HepG2 (cell line): ENCODE measurements around the gene PRKAR1A. TPM values are rescaled to one million over a fixed set of nuclear protein-coding genes. Genes with fewer than 3 reads are reported as not detected.

Experiments used
- ATAC-seq: fragments of 200-7000 bp; cut with Tn5 transposase; 3 replicates; pipeline ENCODE4 v1.9.1; 2020; ENCODE audit warnings: mild to moderate bottlenecking, moderate library complexity
- Bru-seq: library from RNA; stranded (reverse); fragments of 400-500 nt; gene quantifications from one replicate; lab custom pipeline; 2021; lab: Mats Ljungman, UMichigan
- BruChase-seq, 2 experiments: library from RNA; stranded (reverse); fragments of 400-500 nt; gene quantifications; one replicate each; lab custom pipeline; 2021; lab: Mats Ljungman, UMichigan
- BruUV-seq: library from RNA; stranded (reverse); fragments of 400-500 nt; replicated peaks from 2 replicates; lab custom pipeline; 2021; lab: Mats Ljungman, UMichigan
- CTCF ChIA-PET: fragments of 300-600 bp; formaldehyde crosslinking; extraction: SDS; loops from one replicate; lab custom pipeline; 2021; ENCODE audit warnings: low total read pairs, inconsistent platforms, low intra/inter-chr PET ratio; lab: Yijun Ruan, JAX
- POLR2A ChIA-PET: fragments of 350-600 bp; sonication (Branson Sonifier 250); formaldehyde crosslinking; loops from one replicate; lab custom pipeline; 2020; ENCODE audit warnings: antibody characterized with exemption, inconsistent platforms; lab: Yijun Ruan, JAX
- DNase-seq: peaks from one replicate; pipeline ENCODE4 v3.0.0-alpha.2; 2015; ENCODE audit warnings: low spot score
- FAIRE-seq: peaks from 3 replicates; lab custom pipeline; 2011; peaks lifted over from hg19 to GRCh38; lab: Jason Lieb, UNC
- H2AFZ ChIP-seq: one replicate; pipeline ENCODE4 v1.6.1; 2011; ENCODE audit warnings: low read length, inconsistent platforms
- H3K27ac ChIP-seq: fragments of 300-600 bp; 3 replicates; pipeline ENCODE4 v1.8.0; 2011; ENCODE audit warnings: mixed run types, mild to moderate bottlenecking, mixed read lengths, low read length, inconsistent platforms; ENCODE audit not compliant: insufficient read depth; ENCODE audit errors: extremely low read length
- H3K27me3 ChIP-seq, 2 experiments: fragments of 200-600 bp in 1 of 2; 2 replicates in 1 of 2; 3 replicates in 1 of 2; pipeline versions ENCODE4 v1.6.0 to v1.8.0; 2011; ENCODE audit warnings: low read length in 2 of 2, mild to moderate bottlenecking in 2 of 2, moderate library complexity in 2 of 2, inconsistent platforms in 1 of 2; ENCODE audit not compliant: insufficient read depth in 2 of 2, control insufficient read depth in 1 of 2
- H3K36me3 ChIP-seq, 2 experiments: fragments of 200-600 bp in 1 of 2; replicated peaks in 1 of 2; 2 replicates in 1 of 2; 3 replicates in 1 of 2; pipeline versions ENCODE4 v1.5.1 to v1.8.0; 2011; ENCODE audit warnings: low read length in 2 of 2, inconsistent platforms in 1 of 2; ENCODE audit not compliant: insufficient read depth in 2 of 2, control insufficient read depth in 1 of 2
- H3K4me1 ChIP-seq: 2 replicates; pipeline ENCODE4 v1.5.1; 2012; ENCODE audit warnings: low read length, inconsistent platforms; ENCODE audit not compliant: insufficient read depth
- H3K4me2 ChIP-seq: 2 replicates; pipeline ENCODE4 v1.6.0; 2011; ENCODE audit warnings: low read depth, low read length, inconsistent platforms
- H3K4me3 ChIP-seq, 3 experiments: fragments of 200-600 bp in 1 of 3; sonication (generic), shearing (Covaris generic) in 1 of 3; replicated peaks in 1 of 3; 2 replicates each; pipeline ENCODE4 v1.5.1; 2011 to 2016; ENCODE audit warnings: low read length in 3 of 3, inconsistent platforms in 2 of 3, low read depth in 2 of 3, mild to moderate bottlenecking in 2 of 3, control low read depth in 1 of 3, mixed read lengths in 1 of 3; ENCODE audit not compliant: insufficient read depth in 1 of 3
- H3K79me2 ChIP-seq: one replicate; pipeline ENCODE4 v1.6.1; 2011; ENCODE audit warnings: low read length, inconsistent platforms; ENCODE audit not compliant: insufficient read depth
- H3K9ac ChIP-seq: 2 replicates; pipeline ENCODE4 v1.6.0; 2011; ENCODE audit warnings: mild to moderate bottlenecking, low read depth, low read length, inconsistent platforms; ENCODE audit not compliant: insufficient read depth
- H3K9me3 ChIP-seq: 2 replicates; pipeline ENCODE4 v1.5.1; 2012; ENCODE audit warnings: mild to moderate bottlenecking, low read length
- H4K20me1 ChIP-seq: 2 replicates; pipeline ENCODE4 v1.6.0; 2011; ENCODE audit warnings: inconsistent platforms, mild to moderate bottlenecking, low read length, moderate library complexity; ENCODE audit not compliant: insufficient read depth
- ATF7-NPFF ChIP-seq: sonication (generic); formaldehyde crosslinking; IDR thresholded peaks from 2 replicates; pipeline ENCODE4 v1.8.1; 2023; ENCODE audit warnings: mild to moderate bottlenecking, low read depth, missing genetic modification reagents, moderate library complexity
- EED ChIP-seq: sonication (generic); formaldehyde crosslinking; IDR thresholded peaks from 2 replicates; pipeline ENCODE4 v1.5.0; 2020; ENCODE audit warnings: mild to moderate bottlenecking, missing genetic modification reagents
- FOXO1 ChIP-seq: sonication (generic); formaldehyde crosslinking; IDR thresholded peaks from 2 replicates; pipeline ENCODE4 v1.4.0; 2020; ENCODE audit warnings: missing genetic modification reagents
- JUN ChIP-seq: sonication (generic); formaldehyde crosslinking; IDR thresholded peaks from 2 replicates; pipeline ENCODE4 v1.4.0; 2020; ENCODE audit warnings: mild to moderate bottlenecking, missing genetic modification reagents
- MLXIP ChIP-seq: sonication (generic); formaldehyde crosslinking; IDR thresholded peaks from 2 replicates; pipeline ENCODE4 v1.9.0; 2021; ENCODE audit warnings: missing genetic modification reagents, borderline replicate concordance
- MTF2 ChIP-seq: sonication (generic); formaldehyde crosslinking; IDR thresholded peaks from 2 replicates; pipeline ENCODE4 v1.5.0; 2020; ENCODE audit warnings: missing genetic modification reagents, borderline replicate concordance
- PPARG ChIP-seq: conservative IDR thresholded peaks from 2 replicates; pipeline ENCODE4 v1.6.1; 2016; ENCODE audit warnings: missing biosample characterization, missing genetic modification reagents
- PRPF4 ChIP-seq: fragments of 200-400 bp; formaldehyde crosslinking; IDR thresholded peaks from 2 replicates; pipeline ENCODE4 v1.6.1; 2016; ENCODE audit warnings: low read length, low read depth; ENCODE audit not compliant: poor library complexity, severe bottlenecking
- RFXANK ChIP-seq: IDR thresholded peaks from 2 replicates; pipeline ENCODE4 v1.6.1; 2016
- ZNF24 ChIP-seq: fragments of 450-650 bp; IDR thresholded peaks from 2 replicates; pipeline ENCODE4 v1.6.1; 2017; ENCODE audit warnings: antibody characterized with exemption, mild to moderate bottlenecking
- ZNF296 ChIP-seq: sonication (generic); formaldehyde crosslinking; conservative IDR thresholded peaks from 2 replicates; pipeline ENCODE4 v1.5.0; 2020; ENCODE audit warnings: mild to moderate bottlenecking, missing genetic modification reagents
- ZNF337 ChIP-seq: sonication (generic); formaldehyde crosslinking; IDR thresholded peaks from 2 replicates; pipeline ENCODE4 v1.5.1; 2020; ENCODE audit warnings: missing genetic modification reagents, low read depth, mild to moderate bottlenecking, borderline replicate concordance
- ZNF572 ChIP-seq: sonication (generic); formaldehyde crosslinking; IDR thresholded peaks from 2 replicates; pipeline ENCODE4 v1.5.1; 2020; ENCODE audit warnings: mild to moderate bottlenecking, missing genetic modification reagents
- ZNF589 ChIP-seq: sonication (generic); formaldehyde crosslinking; conservative IDR thresholded peaks from 2 replicates; pipeline ENCODE4 v1.8.0; 2022; ENCODE audit warnings: mild to moderate bottlenecking, moderate library complexity, missing genetic modification reagents
- ZNF776 ChIP-seq: sonication (generic); formaldehyde crosslinking; IDR thresholded peaks from 2 replicates; pipeline ENCODE4 v1.4.0; 2020; ENCODE audit warnings: mild to moderate bottlenecking, missing genetic modification reagents
- WGBS: methylation state at CpG from one replicate; pipeline ENCODE4 v1.1.6; 2017; ENCODE audit warnings: low lambda C conversion rate; 5-methylcytosine and 5-hydroxymethylcytosine counted together
- in situ Hi-C: cut with HindIII; loops from 2 replicates; pipeline ENCODE4 v1.10.0; 2017; ENCODE audit warnings: low pct_unique_long_range_greater_than_20kb; ENCODE audit not compliant: extremely low pct_ligation_motif_present
- intact Hi-C: fragments of 100-400 bp; cut with micrococcal nuclease; formaldehyde crosslinking; loops from one replicate; pipeline ENCODE4 v1.10.0; 2022; ENCODE audit not compliant: unreplicated experiment
- long read RNA-seq, 2 experiments: library from RNA in 1 of 2; library from polyadenylated mRNA in 1 of 2; stranded (forward) in 1 of 2; unstranded in 1 of 2; transcript quantifications; one replicate each; pipeline ENCODE4 v2.0.0, GENCODE V29; 2019 to 2022
- polyA minus RNA-seq, 3 experiments: library from RNA; depleted of rRNA, polyadenylated mRNA; stranded (reverse); fragments of >200 nt; gene quantifications; 2 replicates each; pipeline ENCODE4 v1.2.3, GENCODE V29; 2011; ENCODE audit warnings: low replicate concordance in 1 of 3
- polyA plus RNA-seq, 8 experiments: library from polyadenylated mRNA; depleted of rRNA in 3 of 8; stranded (reverse) in 7 of 8; unstranded in 1 of 8; fragments of >200 nt; fragmentation: Illumina TruSeq in 4 of 8; extraction: Trizol in 4 of 8; gene quantifications; 2 replicates each; pipeline versions ENCODE4 v1.2.1 to v1.2.3, GENCODE V29; 2011 to 2016; ENCODE audit warnings: low read depth in 4 of 8, missing spikeins in 1 of 8, mixed read lengths in 1 of 8; ENCODE audit not compliant: insufficient read depth in 1 of 8
- total RNA-seq, 5 experiments: library from RNA; depleted of rRNA; stranded (reverse); fragments of >200 nt; fragmentation: Illumina TruSeq; extraction: Trizol; gene quantifications; 2 replicates each; pipeline ENCODE4 v1.2.3, GENCODE V29; 2016; ENCODE audit warnings: low read depth in 1 of 5

PRKAR1A gene
- total RNA-seq (2016; rRNA removed; fragmentation: Illumina TruSeq; extraction: Trizol) (266 and 335 TPM in 2 replicates), polyA plus RNA-seq (2011; rRNA removed) (250 and 265 TPM in 2 replicates), polyA minus RNA-seq (2011; rRNA and poly(A)+ RNA removed; ENCODE audit: low replicate concordance) (250 and 886 TPM in 2 replicates), Bru-seq, nascent RNA (percentile 95 among the genes with signal in this experiment), BruChase-seq, experiment 1, labeled RNA remaining after a 6-hour chase (percentile 97 among the genes with signal in this experiment), BruChase-seq, experiment 2, labeled RNA remaining after a 2-hour chase (percentile 95 among the genes with signal in this experiment)
- 24.5 and 25.0 TPM in 2 replicates for total RNA-seq (2016; cell fraction: cytosol; rRNA removed; fragmentation: Illumina TruSeq; extraction: Trizol; ENCODE audit: low read depth)
- total RNA-seq (2016; cell fraction: insoluble cytoplasmic fraction; rRNA removed; fragmentation: Illumina TruSeq; extraction: Trizol), result 274 and 331 TPM in 2 replicates
- total RNA-seq (2016; cell fraction: membrane; rRNA removed; fragmentation: Illumina TruSeq; extraction: Trizol), result 50.4 and 51.0 TPM in 2 replicates
- total RNA-seq (2016; cell fraction: nucleus; rRNA removed; fragmentation: Illumina TruSeq; extraction: Trizol), result 144 and 151 TPM in 2 replicates
- 227 and 241 TPM in 2 replicates for polyA plus RNA-seq (2011; cell fraction: cytosol; rRNA removed)
- polyA plus RNA-seq (2011; cell fraction: nucleus; rRNA removed), result 192 and 209 TPM in 2 replicates
- polyA plus RNA-seq (2012), result 200 and 223 TPM in 2 replicates
- polyA plus RNA-seq (2016; cell fraction: cytosol; fragmentation: Illumina TruSeq; extraction: Trizol; ENCODE audit: low read depth), result 19.1 and 23.5 TPM in 2 replicates
- polyA plus RNA-seq (2016; cell fraction: insoluble cytoplasmic fraction; fragmentation: Illumina TruSeq; extraction: Trizol; ENCODE audit: low read depth), result 302 and 333 TPM in 2 replicates
- polyA plus RNA-seq (2016; cell fraction: membrane; fragmentation: Illumina TruSeq; extraction: Trizol; ENCODE audit: low read depth), result 32.1 and 33.4 TPM in 2 replicates
- 152 and 173 TPM in 2 replicates for polyA plus RNA-seq (2016; cell fraction: nucleus; fragmentation: Illumina TruSeq; extraction: Trizol; ENCODE audit: insufficient read depth, low read depth)
- polyA minus RNA-seq (2011; cell fraction: cytosol; rRNA and poly(A)+ RNA removed), result 449 and 493 TPM in 2 replicates
- 609 and 625 TPM in 2 replicates for polyA minus RNA-seq (2011; cell fraction: nucleus; rRNA and poly(A)+ RNA removed)
- long read RNA-seq, experiment 1, full-length matches to known transcripts, result 330 of 488 reads
- long read RNA-seq, experiment 1, partial matches to known transcripts, result 92 of 488 reads
- long read RNA-seq, experiment 1, other reads (novel, unspliced or antisense), result 66 of 488 reads
- long read RNA-seq, experiment 2, full-length matches to known transcripts, result 63 of 306 reads
- long read RNA-seq, experiment 2, partial matches to known transcripts, result 20 of 306 reads
- long read RNA-seq, experiment 2, other reads (novel, unspliced or antisense), result 223 of 306 reads

GRCh38 chr17:68512247-68512959 lies at the start of gene PRKAR1A:
PRKAR1A (plus strand) TSS chr17:68512430; CDS start chr17:68515400, 2,970 bp downstream.
- Histone ChIP-seq H3K4me3 (peak within 1 kb of the TSS; percentile 91 to 95 (median 91)), H3K4me2 (peak within 1 kb of the TSS; percentile 86), H3K9ac (peak within 1 kb of the TSS; percentile 94), H3K36me3 (peaks cover 7 to 19% of the 10 kb centered on the region in 2 experiments), H3K27ac (peak within 1 kb of the TSS; percentile 91), H2AFZ (peak within 1 kb of the TSS; percentile 15), H3K4me1 (peaks cover 75% of the 10 kb centered on the region), H3K9me3 (no peaks in the 10 kb centered on the region), H3K79me2 (peaks cover 51% of the 10 kb centered on the region), H3K27me3 (no peaks in the 10 kb centered on the region; a peak in 1 of 5 replicates), H4K20me1 (peaks cover 30% of the 10 kb centered on the region)
- FAIRE-seq, result no peak
- ChIA-PET POLR2A (interaction anchor here (0.7 to 4.3 kb wide), 19 partner anchors 11 to 493 kb away, joined by 3 to 25 read pairs (median 6); partner anchors contain the start of genes AMZ2 and WIPI1), CTCF (no interaction called here)
- DNase-seq, result peak; percentile 92
- no TSS peak for BruUV-seq
- ATAC-seq, result peak; percentile 88
- WGBS, result 2% methylated on average over 61 of the region's 81 CpGs
- in situ Hi-C loops (no loop called here), intact Hi-C loops (loop anchor here (2.0 kb wide), 2 partner anchors 38 to 88 kb away; partner anchors contain the start of gene FAM20A)
- TF ChIP-seq ZNF776 (CRISPR knock-in tag) (peak; percentile 81), ZNF337 (CRISPR knock-in tag) (0 out of 2 replicates have a peak, but pooled peaks have one; percentile 6), ZNF296 (CRISPR knock-in tag) (no peak), RFXANK (CRISPR knock-in tag) (no peak), PRPF4 (no peak), FOXO1 (CRISPR knock-in tag) (0 out of 2 replicates have a peak, but pooled peaks have one; percentile 12), MLXIP (CRISPR knock-in tag) (no peak), PPARG (CRISPR knock-in tag) (no peak; the same call in 1 of the 2 replicates), JUN (CRISPR knock-in tag) (no peak), ZNF24 (no peak), ATF7-NPFF (CRISPR knock-in tag) (peak; percentile 93), ZNF589 (CRISPR knock-in tag) (no peak), MTF2 (0 out of 2 replicates have a peak, but pooled peaks have one; percentile 25), ZNF572 (CRISPR knock-in tag) (no peak), EED (no peak)
